ENCODE data around the gene FMNL3.

GRCh38 chr12:49692851-49693250 is 14.4 kb downstream of the FMNL3 start:
- TF ChIP-seq TAF1 (conservative IDR thresholded peaks at IDR 0.05) (no peak), RAD21 (IDR thresholded peaks at IDR 0.05) (no peak), YY1 (IDR thresholded peaks at IDR 0.05) (no peak), JUND (IDR thresholded peaks at IDR 0.05) (no peak), MAX (IDR thresholded peaks at IDR 0.05) (no peak), FOXA1 (IDR thresholded peaks at IDR 0.05) (no peak), RXRA (IDR thresholded peaks at IDR 0.05) (no peak), GABPA (IDR thresholded peaks at IDR 0.05 in 1 of 2, conservative IDR thresholded peaks at IDR 0.05 in 1 of 2) (no peak)
- TF ChIP-seq, protein P1, sequence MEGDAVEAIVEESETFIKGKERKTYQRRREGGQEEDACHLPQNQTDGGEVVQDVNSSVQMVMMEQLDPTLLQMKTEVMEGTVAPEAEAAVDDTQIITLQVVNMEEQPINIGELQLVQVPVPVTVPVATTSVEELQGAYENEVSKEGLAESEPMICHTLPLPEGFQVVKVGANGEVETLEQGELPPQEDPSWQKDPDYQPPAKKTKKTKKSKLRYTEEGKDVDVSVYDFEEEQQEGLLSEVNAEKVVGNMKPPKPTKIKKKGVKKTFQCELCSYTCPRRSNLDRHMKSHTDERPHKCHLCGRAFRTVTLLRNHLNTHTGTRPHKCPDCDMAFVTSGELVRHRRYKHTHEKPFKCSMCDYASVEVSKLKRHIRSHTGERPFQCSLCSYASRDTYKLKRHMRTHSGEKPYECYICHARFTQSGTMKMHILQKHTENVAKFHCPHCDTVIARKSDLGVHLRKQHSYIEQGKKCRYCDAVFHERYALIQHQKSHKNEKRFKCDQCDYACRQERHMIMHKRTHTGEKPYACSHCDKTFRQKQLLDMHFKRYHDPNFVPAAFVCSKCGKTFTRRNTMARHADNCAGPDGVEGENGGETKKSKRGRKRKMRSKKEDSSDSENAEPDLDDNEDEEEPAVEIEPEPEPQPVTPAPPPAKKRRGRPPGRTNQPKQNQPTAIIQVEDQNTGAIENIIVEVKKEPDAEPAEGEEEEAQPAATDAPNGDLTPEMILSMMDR (IDR thresholded peaks at IDR 0.05; ENCODE audit: low read depth, low read length, missing input control): no peak
- TF ChIP-seq, protein P2, sequence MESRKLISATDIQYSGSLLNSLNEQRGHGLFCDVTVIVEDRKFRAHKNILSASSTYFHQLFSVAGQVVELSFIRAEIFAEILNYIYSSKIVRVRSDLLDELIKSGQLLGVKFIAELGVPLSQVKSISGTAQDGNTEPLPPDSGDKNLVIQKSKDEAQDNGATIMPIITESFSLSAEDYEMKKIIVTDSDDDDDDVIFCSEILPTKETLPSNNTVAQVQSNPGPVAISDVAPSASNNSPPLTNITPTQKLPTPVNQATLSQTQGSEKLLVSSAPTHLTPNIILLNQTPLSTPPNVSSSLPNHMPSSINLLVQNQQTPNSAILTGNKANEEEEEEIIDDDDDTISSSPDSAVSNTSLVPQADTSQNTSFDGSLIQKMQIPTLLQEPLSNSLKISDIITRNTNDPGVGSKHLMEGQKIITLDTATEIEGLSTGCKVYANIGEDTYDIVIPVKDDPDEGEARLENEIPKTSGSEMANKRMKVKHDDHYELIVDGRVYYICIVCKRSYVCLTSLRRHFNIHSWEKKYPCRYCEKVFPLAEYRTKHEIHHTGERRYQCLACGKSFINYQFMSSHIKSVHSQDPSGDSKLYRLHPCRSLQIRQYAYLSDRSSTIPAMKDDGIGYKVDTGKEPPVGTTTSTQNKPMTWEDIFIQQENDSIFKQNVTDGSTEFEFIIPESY (IDR thresholded peaks at IDR 0.05): no peak

Data from liver (tissue), 3 donors.